Upper lobe of left lung (tissue), 6 donors: ENCODE results near the gene UCHL3. TPM values are rescaled to one million over a fixed set of nuclear protein-coding genes. Genes with fewer than 3 reads are reported as not detected.

Experiments used
- ATAC-seq, 2 donors: fragments of 200-7000 bp; cut with Tn5 transposase; one replicate each; pipeline ENCODE4 v1.9.1; 2022; ENCODE audit warnings: mild to moderate bottlenecking in 2 of 2, moderate library complexity in 2 of 2; ENCODE audit not compliant: low FRiP score in 2 of 2
- DNase-seq, 2 donors: peaks; one replicate each; pipeline ENCODE4 v3.0.0-alpha.2; 2019 to 2020
- H3K27ac ChIP-seq, 4 donors: fragments of 200-600 bp; sonication (generic); one replicate each; pipeline ENCODE4 v1.5.1; 2016 to 2019
- H3K27me3 ChIP-seq, 4 donors: fragments of 200-600 bp; sonication (generic); one replicate each; pipeline ENCODE4 v1.5.1; 2017 to 2019
- H3K36me3 ChIP-seq, 4 donors: fragments of 200-600 bp; sonication (generic); one replicate each; pipeline ENCODE4 v1.5.1; 2016 to 2019
- H3K4me1 ChIP-seq, 4 donors: fragments of 200-600 bp; sonication (generic); one replicate each; pipeline ENCODE4 v1.5.1; 2018 to 2019
- H3K4me3 ChIP-seq, 4 donors: fragments of 200-600 bp; sonication (generic); one replicate each; pipeline ENCODE4 v1.5.1; 2017 to 2019; ENCODE audit warnings: mild to moderate bottlenecking in 2 of 4, moderate library complexity in 1 of 4
- H3K9me3 ChIP-seq, 4 donors: fragments of 200-600 bp; sonication (generic); one replicate each; pipeline ENCODE4 v1.5.1; 2018 to 2019
- CTCF ChIP-seq, 6 experiments: fragments of 450-650 bp in 4 of 6; fragments of 200-600 bp in 2 of 6; sonication (generic) in 2 of 6; IDR thresholded peaks; one replicate each; pipeline ENCODE4 v1.5.1; 2016 to 2019; ENCODE audit warnings: antibody characterized with exemption in 6 of 6
- EP300 ChIP-seq, 4 donors: sonication (generic); formaldehyde crosslinking; IDR thresholded peaks; one replicate each; pipeline ENCODE4 v1.5.1; 2017; ENCODE audit warnings: antibody characterized with exemption in 4 of 4, control low read depth in 2 of 4
- POLR2A ChIP-seq, 4 donors: fragments of 450-650 bp; IDR thresholded peaks; one replicate each; pipeline ENCODE4 v1.5.1; 2016 to 2017; ENCODE audit warnings: antibody characterized with exemption in 4 of 4, mild to moderate bottlenecking in 2 of 4
- POLR2AphosphoS5 ChIP-seq, 2 donors: sonication (generic); formaldehyde crosslinking; IDR thresholded peaks; one replicate each; pipeline ENCODE4 v1.5.1; 2017; ENCODE audit warnings: antibody characterized with exemption in 2 of 2
- WGBS, 2 donors: methylation state at CpG; one replicate each; pipeline ENCODE4 v1.1.5; 2017 to 2018; 5-methylcytosine and 5-hydroxymethylcytosine counted together
- total RNA-seq, 6 donors: library from RNA; depleted of rRNA in 4 of 6; stranded (reverse); fragments of >200 nt in 4 of 6; gene quantifications; one replicate each; pipeline versions ENCODE4 v1.1.0 to v1.2.1, GENCODE V29; 2016 to 2021
- donor health status: DM: no; HTN: no; CAD: no; lungs with moderate emphysema.
- donor health status: DM: no; HTN: yes; CAD: no; lungs with severe emphysema.

The UCHL3 gene
- total RNA-seq, 6 donors from 2014 or later: 6.3 to 20.7 (median 11.0) TPM

- peaks cover 0 to 9% (median 0%) of the 10 kb centered on the region in 4 donors for H3K36me3 ChIP-seq
- no peak for DNase-seq
- no peak for ATAC-seq
- no peaks in the 10 kb centered on the region for H3K4me1 ChIP-seq
- H3K27ac ChIP-seq: no peak overlapping the region
- H3K4me3 ChIP-seq: no peak overlapping the region
- H3K9me3 ChIP-seq: no peaks in the 10 kb centered on the region
- no peak for TF ChIP-seq POLR2AphosphoS5 (IDR thresholded peaks at IDR 0.05)
- TF ChIP-seq EP300 (IDR thresholded peaks at IDR 0.05): no peak
- TF ChIP-seq POLR2A (IDR thresholded peaks at IDR 0.05): no peak
- no peak for TF ChIP-seq CTCF (IDR thresholded peaks at IDR 0.05)
- WGBS, 2 donors: 70 to 84% methylated on average over 3 of the region's 3 CpGs
- H3K27me3 ChIP-seq: no peaks in the 10 kb centered on the region
Observed at GRCh38 chr13:75579529-75579928, 29.9 kb downstream of the UCHL3 start.

- Histone ChIP-seq H3K4me1 (no peaks in the 10 kb centered on the region), H3K9me3 (no peaks in the 10 kb centered on the region), H3K36me3 (peaks cover 0 to 3% (median 0%) of the 10 kb centered on the region in 4 donors), H3K4me3 (no peak overlapping the region), H3K27me3 (no peaks in the 10 kb centered on the region), H3K27ac (no peak overlapping the region)
- ATAC-seq (no peak), DNase-seq (no peak)
- WGBS, 2 donors: 87 to 95% methylated on average over 2 of the region's 2 CpGs
- no peak for TF ChIP-seq POLR2AphosphoS5 (IDR thresholded peaks at IDR 0.05)
- no peak for TF ChIP-seq EP300 (IDR thresholded peaks at IDR 0.05)
- TF ChIP-seq CTCF (IDR thresholded peaks at IDR 0.05): no peak
- no peak for TF ChIP-seq POLR2A (IDR thresholded peaks at IDR 0.05)
Observed at GRCh38 chr13:75581874-75582640, 32.5 kb downstream of the UCHL3 start.

GRCh38 chr13:75583091-75583490 lies 33.5 kb downstream of the UCHL3 start:
- TF ChIP-seq POLR2A (IDR thresholded peaks at IDR 0.05) (no peak), CTCF (IDR thresholded peaks at IDR 0.05) (no peak), POLR2AphosphoS5 (IDR thresholded peaks at IDR 0.05) (no peak), EP300 (IDR thresholded peaks at IDR 0.05) (no peak)
- DNase-seq (no peak), ATAC-seq (no peak)
- Histone ChIP-seq H3K27ac (no peak overlapping the region), H3K36me3 (peaks cover 0 to 3% (median 0%) of the 10 kb centered on the region in 4 donors), H3K4me1 (no peaks in the 10 kb centered on the region), H3K27me3 (no peaks in the 10 kb centered on the region), H3K9me3 (no peaks in the 10 kb centered on the region), H3K4me3 (no peak overlapping the region)

- DNase-seq: no peak
- Histone ChIP-seq H3K27ac (no peak overlapping the region), H3K4me1 (no peaks in the 10 kb centered on the region), H3K36me3 (peaks cover 0 to 6% (median 0%) of the 10 kb centered on the region in 4 donors), H3K27me3 (no peaks in the 10 kb centered on the region), H3K4me3 (no peak overlapping the region), H3K9me3 (no peaks in the 10 kb centered on the region)
- TF ChIP-seq EP300 (IDR thresholded peaks at IDR 0.05) (no peak), CTCF (IDR thresholded peaks at IDR 0.05) (no peak), POLR2A (IDR thresholded peaks at IDR 0.05) (no peak), POLR2AphosphoS5 (IDR thresholded peaks at IDR 0.05) (no peak)
- ATAC-seq: no peak
Observed at GRCh38 chr13:75585153-75585552, 35.6 kb downstream of the UCHL3 start.

- TF ChIP-seq EP300 (IDR thresholded peaks at IDR 0.05) (no peak), POLR2AphosphoS5 (IDR thresholded peaks at IDR 0.05) (no peak), CTCF (IDR thresholded peaks at IDR 0.05) (no peak), POLR2A (IDR thresholded peaks at IDR 0.05) (no peak)
- DNase-seq: no peak
- Histone ChIP-seq H3K27me3 (no peaks in the 10 kb centered on the region), H3K4me3 (no peak overlapping the region), H3K4me1 (no peaks in the 10 kb centered on the region), H3K27ac (no peak overlapping the region), H3K36me3 (peaks cover 0 to 7% (median 0%) of the 10 kb centered on the region in 4 donors), H3K9me3 (no peaks in the 10 kb centered on the region)
- WGBS, 2 donors: 53 to 71% methylated on average over 1 of the region's 1 CpG
- ATAC-seq: no peak
Observed at GRCh38 chr13:75587679-75588078, 38.1 kb downstream of the UCHL3 start.
